K562 (cell line): ENCODE results near the gene TALDO1. TPM values are rescaled to one million over a fixed set of nuclear protein-coding genes. Genes with fewer than 3 reads are reported as not detected.

Experiments used
- AFF4 ChIP-seq: sonication (generic); formaldehyde crosslinking; IDR thresholded peaks from 2 replicates; pipeline ENCODE4 v1.8.0; 2023; ENCODE audit warnings: mild to moderate bottlenecking, missing genetic modification reagents
- ETS2 ChIP-seq: IDR thresholded peaks from 2 replicates; pipeline ENCODE4 v1.6.1; 2016; ENCODE audit warnings: borderline replicate concordance, missing genetic modification characterization, mild to moderate bottlenecking, moderate library complexity, missing compliant biosample characterization; ENCODE audit not compliant: poor library complexity, severe bottlenecking
- HDAC1 ChIP-seq, 2 experiments: fragments of 450-650 bp; IDR thresholded peaks; 2 replicates each; pipeline ENCODE4 v1.6.1; 2016 to 2017; ENCODE audit warnings: inconsistent platforms in 1 of 2, mild to moderate bottlenecking in 1 of 2, moderate library complexity in 1 of 2
- HMG20B ChIP-seq: fragments of 250-450 bp; sonication (Bioruptor Pico); IDR thresholded peaks from 2 replicates; pipeline ENCODE4 v1.5.0; 2021; ENCODE audit warnings: mild to moderate bottlenecking
- MXI1 ChIP-seq: IDR thresholded peaks from 2 replicates; pipeline ENCODE4 v1.6.1; 2011; ENCODE audit warnings: low read depth, mild to moderate bottlenecking, improper control_type of control experiment, low read length
- RFX5 ChIP-seq: IDR thresholded peaks from 2 replicates; pipeline ENCODE4 v1.6.1; 2011; ENCODE audit warnings: low read depth, mild to moderate bottlenecking, improper control_type of control experiment, low read length
- RFX7 ChIP-seq: fragments of 250-450 bp; sonication (Bioruptor Pico); IDR thresholded peaks from 2 replicates; pipeline ENCODE4 v1.5.1; 2021; ENCODE audit warnings: mild to moderate bottlenecking
- STAT5B ChIP-seq: fragments of 250-450 bp; sonication (Bioruptor Pico); IDR thresholded peaks from 2 replicates; pipeline ENCODE4 v1.8.0; 2021; ENCODE audit warnings: mild to moderate bottlenecking, inconsistent platforms
- TCF7L2 ChIP-seq: fragments of 150-350 bp; IDR thresholded peaks from 2 replicates; pipeline ENCODE4 v1.6.1; 2016; ENCODE audit warnings: low read depth, mild to moderate bottlenecking, low read length, moderate library complexity
- VEZF1 ChIP-seq: fragments of 200-800 bp; sonication (Bioruptor generic); IDR thresholded peaks from 2 replicates; pipeline ENCODE4 v1.6.1; 2017; ENCODE audit warnings: missing genetic modification characterization, missing compliant biosample characterization
- YBX1 ChIP-seq: fragments of 450-650 bp; IDR thresholded peaks from 2 replicates; pipeline ENCODE4 v1.7.1; 2016; ENCODE audit warnings: mild to moderate bottlenecking
- ZBTB33 ChIP-seq: sonication (generic); formaldehyde crosslinking; IDR thresholded peaks from 2 replicates; pipeline ENCODE4 v1.8.1; 2023; ENCODE audit warnings: mild to moderate bottlenecking, missing genetic modification reagents
- ZNF740 ChIP-seq, 3 experiments: fragments of 200-800 bp in 1 of 3; sonication (Bioruptor generic) in 1 of 3; sonication (generic) in 1 of 3; formaldehyde crosslinking in 1 of 3; IDR thresholded peaks; 2 replicates each; pipeline versions ENCODE4 v1.6.1 to v1.8.0; 2016 to 2022; ENCODE audit warnings: mild to moderate bottlenecking in 2 of 3, missing compliant biosample characterization in 2 of 3, missing genetic modification characterization in 2 of 3, missing genetic modification reagents in 1 of 3
- polyA plus RNA-seq, 8 experiments: library from polyadenylated mRNA; depleted of rRNA in 4 of 8; stranded (reverse) in 5 of 8; unstranded in 3 of 8; fragments of >200 nt; fragmentation: Nextera tagmentation in 2 of 8; fragmentation: Illumina TruSeq in 1 of 8; extraction: Ambion mirVana in 2 of 8; extraction: Trizol in 1 of 8; gene quantifications; 2 replicates each; pipeline versions ENCODE4 v1.2.1 to v1.2.3, GENCODE V29; 2011 to 2014; ENCODE audit warnings: inconsistent platforms in 1 of 8, missing spikeins in 1 of 8
- total RNA-seq, 7 experiments: library from RNA; depleted of rRNA in 6 of 7; stranded (reverse); fragments of >200 nt in 6 of 7; fragmentation: Illumina TruSeq in 2 of 7; extraction: Trizol in 2 of 7; gene quantifications; 2 replicates each; pipeline versions ENCODE4 v1.2.1 to v1.2.3, GENCODE V29; 2011 to 2021; ENCODE audit warnings: low replicate concordance in 1 of 7
- TF ChIP-seq, protein P1 (sequence below): fragments of 200-400 bp; formaldehyde crosslinking; IDR thresholded peaks from 2 replicates; pipeline ENCODE4 v1.6.1; 2017; ENCODE audit warnings: mild to moderate bottlenecking, low read depth, low read length, moderate library complexity

Gene TALDO1
- total and polyA plus RNA-seq, 9 of the 15 experiments (the other 6 are each of a cell fraction or from before 2014, with no cell fraction given) = 260 to 541 (median 441) TPM

GRCh38 chr11:795634-796564, 48.6 kb downstream of the TALDO1 start (continued):
- TF ChIP-seq VEZF1 (CRISPR knock-in tag) (peak; percentile 91), TCF7L2 (no peak), YBX1 (no peak), ZNF740 (CRISPR knock-in tag; IDR thresholded peaks at IDR 0.05) (peak; percentile 64), ZNF740 (tag; IDR thresholded peaks at IDR 0.05) (peak in 1 of 2 experiments; percentile 88; a peak in 2 of 4 replicates), MXI1 (peak; percentile 57; the same call in 1 of the 2 replicates), STAT5B (CRISPR knock-in tag) (no peak), ETS2 (tag) (no peak), AFF4 (CRISPR knock-in tag) (no peak), RFX5 (no peak), RFX7 (CRISPR knock-in tag) (no peak), HDAC1 (IDR thresholded peaks at IDR 0.05) (peak in 1 of 2 experiments; percentile 54; a peak in 2 of 4 replicates), ZBTB33 (CRISPR knock-in tag) (no peak), HMG20B (CRISPR knock-in tag) (no peak)
- TF ChIP-seq, protein P1, sequence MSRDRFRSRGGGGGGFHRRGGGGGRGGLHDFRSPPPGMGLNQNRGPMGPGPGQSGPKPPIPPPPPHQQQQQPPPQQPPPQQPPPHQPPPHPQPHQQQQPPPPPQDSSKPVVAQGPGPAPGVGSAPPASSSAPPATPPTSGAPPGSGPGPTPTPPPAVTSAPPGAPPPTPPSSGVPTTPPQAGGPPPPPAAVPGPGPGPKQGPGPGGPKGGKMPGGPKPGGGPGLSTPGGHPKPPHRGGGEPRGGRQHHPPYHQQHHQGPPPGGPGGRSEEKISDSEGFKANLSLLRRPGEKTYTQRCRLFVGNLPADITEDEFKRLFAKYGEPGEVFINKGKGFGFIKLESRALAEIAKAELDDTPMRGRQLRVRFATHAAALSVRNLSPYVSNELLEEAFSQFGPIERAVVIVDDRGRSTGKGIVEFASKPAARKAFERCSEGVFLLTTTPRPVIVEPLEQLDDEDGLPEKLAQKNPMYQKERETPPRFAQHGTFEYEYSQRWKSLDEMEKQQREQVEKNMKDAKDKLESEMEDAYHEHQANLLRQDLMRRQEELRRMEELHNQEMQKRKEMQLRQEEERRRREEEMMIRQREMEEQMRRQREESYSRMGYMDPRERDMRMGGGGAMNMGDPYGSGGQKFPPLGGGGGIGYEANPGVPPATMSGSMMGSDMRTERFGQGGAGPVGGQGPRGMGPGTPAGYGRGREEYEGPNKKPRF = no peak
